GM19452 (cell line): ENCODE data around the gene CRYBG2.
"Not testable (repeated sequence)": the region's sequence is repeated elsewhere in the genome, so short reads cannot be mapped to it uniquely, and the experiment has no call there.

Experiments used
- ATAC-seq: cut with Tn5 transposase; IDR thresholded peaks from one replicate; pipeline ENCODE4 v1.9.1; 2021; ENCODE audit not compliant: unreplicated experiment

The CRYBG2 gene

DNA sequence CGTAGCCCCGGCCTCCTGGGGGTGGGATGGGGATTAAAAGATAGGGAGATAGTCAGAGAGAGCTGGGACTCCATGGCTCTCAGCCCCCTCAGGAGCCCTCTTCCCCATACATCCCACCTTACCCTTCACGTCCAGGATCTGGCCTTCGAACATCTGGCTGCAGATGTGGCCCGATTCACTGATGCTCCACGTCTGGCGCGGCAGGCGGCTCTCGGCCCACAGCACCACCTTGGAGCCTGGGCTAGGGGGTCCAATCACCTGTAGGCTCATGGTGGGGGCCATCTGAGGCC is 31.9 kb downstream of the CRYBG2 start:
- ATAC-seq = no peak

DNA sequence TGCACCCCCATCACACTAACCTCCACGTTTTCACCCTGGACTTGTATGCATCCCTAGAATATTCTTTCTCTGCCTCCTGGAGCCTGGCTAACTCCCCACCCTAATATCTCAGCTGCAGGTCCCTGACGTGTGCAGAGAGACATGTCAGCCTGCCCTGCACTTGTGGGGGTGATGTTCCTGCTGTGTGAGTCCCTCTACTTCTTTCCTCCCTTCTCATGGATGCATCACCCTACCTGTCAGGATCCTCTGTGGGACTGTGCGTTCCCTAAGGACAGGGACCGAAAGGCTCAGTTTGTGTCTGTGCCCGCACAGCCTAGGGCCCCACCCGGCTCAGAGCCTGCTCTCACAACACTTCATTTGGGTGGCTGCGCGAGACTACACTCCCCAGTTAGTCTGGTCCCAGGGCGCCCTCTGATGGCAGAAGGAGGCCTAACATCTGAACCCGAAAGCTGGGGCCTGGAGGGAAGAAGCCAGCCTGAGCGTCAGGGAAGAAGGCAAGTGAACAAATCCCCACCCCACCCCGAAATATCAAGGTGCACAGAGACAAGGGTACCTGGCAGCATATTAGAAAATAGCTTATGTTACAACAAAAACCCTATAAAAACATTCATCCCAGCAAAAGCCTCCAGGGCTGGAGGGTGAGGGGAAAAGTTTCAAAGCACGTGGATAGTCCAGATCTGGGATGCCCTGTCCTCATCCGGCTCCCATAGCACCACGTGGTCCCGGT is 32.5 kb downstream of the CRYBG2 start:
- ATAC-seq = peak; percentile 40

DNA sequence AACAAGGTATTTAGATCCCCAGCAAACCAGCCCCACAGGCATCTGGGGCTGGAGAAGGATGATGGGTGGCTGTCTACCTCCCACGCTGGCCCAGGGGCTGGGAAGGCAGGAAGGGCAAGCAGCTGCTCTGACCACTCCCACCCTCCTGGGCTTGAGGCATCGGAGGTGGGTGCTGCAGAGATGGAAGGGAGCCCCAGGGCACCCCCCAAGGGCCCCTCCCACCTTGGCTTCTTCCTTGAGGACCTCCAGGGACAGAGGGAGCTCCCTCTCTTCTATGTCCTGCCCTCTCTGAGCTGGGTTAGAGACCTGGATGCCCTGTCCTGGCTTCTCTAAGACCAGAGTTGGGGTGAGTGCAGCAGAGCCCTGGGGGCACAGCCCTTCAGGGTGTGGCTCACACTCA is 33.0 kb downstream of the CRYBG2 start:
- ATAC-seq = peak; percentile 6

DNA sequence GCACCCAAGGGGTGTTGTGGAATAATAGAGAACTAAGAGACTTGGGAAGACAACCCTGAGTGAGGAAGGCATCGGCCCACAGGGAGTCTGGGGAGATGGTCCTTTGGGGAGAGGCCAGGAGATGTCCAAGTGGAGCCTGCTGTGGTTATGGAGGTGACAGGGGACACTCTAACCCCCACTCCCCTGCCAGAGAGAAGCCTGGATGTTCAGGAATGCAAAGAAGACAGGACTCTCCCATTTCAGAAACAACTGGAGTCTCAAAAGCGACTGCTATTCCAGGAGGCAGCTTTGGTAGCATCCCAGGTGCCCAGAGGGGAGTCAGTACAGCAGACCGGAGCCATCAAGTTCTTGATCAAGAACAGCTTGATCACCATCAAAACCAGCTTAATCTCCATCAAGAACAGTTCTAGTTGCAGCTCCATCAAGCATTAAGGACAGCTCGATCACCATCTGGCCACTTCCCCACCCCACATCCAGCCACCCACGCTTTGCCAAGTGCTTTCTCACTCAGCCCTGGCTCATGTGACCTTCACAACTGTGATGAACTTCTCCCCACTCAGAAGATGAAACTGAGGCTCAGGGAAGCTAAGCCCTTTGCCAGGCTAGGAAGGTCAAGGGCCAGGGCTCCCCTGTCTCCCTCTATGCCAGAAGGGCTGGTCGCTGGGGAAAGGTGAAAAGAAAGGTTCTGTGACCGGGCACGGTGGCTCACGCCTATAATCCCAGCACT is 35.4 kb downstream of the CRYBG2 start:
- no peak for ATAC-seq

- ATAC-seq = no peak
Measured at GRCh38 chr1:26317612-26318337, 36.2 kb downstream of the CRYBG2 start, which contains the start of gene CD52. Gene CD52 (plus strand): TSS chr1:26317958. CDS start chr1:26318018, 60 bp downstream.

DNA sequence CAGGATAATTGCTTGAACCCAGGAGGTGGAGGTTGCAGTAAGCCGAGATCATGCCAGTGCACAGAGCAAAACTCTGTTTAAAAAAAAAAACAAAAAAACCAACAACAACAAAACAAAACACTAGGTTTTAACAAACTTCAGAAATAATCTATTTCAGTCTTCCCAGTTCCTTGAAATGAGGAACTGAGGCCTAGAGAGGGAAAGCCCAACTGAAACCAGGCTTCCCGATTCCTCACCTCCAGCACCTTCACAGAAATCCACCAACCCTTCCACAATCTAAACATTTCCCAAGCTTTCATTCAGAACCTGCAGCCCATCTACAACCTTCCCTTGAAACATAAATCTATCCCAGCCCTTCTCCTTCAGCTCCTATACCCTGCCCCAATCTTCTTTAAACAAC is 36.8 kb downstream of the CRYBG2 start:
- no peak for ATAC-seq

DNA sequence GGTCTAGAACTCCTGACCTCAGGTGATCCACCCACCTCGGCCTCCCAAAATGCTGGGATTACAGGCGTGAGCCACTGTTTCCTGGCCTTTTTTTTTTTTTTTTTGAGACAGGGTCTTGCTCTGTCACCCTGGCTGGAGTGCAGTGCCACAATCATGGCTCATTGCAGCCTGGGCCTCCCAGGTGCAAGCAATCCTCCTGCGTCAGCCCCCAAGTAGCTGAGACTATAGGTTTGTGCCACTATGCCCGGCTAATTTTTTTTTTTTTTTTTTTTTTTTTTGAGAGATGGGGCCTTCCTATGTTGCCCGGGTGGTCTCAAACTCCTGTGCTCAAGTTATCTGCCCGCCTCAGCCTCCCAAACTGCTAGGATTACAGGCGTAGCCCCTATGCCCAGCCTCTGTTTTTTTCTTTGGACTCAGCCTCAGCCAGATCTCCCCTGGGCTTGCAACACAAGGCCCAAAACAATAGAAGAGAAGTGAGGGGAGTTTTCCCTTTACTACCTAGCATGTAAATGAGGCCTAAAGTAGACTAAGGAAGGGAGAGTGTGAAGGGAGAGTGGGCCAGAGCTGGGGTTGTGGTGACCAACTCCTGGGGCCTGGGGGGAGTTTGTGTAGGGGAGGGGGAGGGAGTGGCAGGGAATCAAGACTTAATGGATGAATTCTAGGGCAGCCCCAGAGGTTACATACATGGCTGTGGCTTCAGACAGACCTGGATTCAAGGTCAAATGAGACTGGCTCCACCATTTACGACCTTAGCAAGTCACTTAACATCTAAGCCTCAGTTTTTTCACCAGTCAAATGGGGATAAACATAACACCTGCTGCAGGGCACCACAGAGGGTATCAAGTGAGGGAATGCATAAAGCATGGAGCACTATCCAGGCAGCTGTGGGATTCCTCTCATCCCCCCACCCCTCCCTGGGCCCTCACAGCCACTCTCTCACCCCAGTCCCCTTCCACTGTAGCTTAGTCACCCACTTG is 37.8 kb downstream of the CRYBG2 start:
- no peak for ATAC-seq

- ATAC-seq = no peak
Measured at GRCh38 chr1:26314501-26314900, 39.4 kb downstream of the CRYBG2 start.

DNA sequence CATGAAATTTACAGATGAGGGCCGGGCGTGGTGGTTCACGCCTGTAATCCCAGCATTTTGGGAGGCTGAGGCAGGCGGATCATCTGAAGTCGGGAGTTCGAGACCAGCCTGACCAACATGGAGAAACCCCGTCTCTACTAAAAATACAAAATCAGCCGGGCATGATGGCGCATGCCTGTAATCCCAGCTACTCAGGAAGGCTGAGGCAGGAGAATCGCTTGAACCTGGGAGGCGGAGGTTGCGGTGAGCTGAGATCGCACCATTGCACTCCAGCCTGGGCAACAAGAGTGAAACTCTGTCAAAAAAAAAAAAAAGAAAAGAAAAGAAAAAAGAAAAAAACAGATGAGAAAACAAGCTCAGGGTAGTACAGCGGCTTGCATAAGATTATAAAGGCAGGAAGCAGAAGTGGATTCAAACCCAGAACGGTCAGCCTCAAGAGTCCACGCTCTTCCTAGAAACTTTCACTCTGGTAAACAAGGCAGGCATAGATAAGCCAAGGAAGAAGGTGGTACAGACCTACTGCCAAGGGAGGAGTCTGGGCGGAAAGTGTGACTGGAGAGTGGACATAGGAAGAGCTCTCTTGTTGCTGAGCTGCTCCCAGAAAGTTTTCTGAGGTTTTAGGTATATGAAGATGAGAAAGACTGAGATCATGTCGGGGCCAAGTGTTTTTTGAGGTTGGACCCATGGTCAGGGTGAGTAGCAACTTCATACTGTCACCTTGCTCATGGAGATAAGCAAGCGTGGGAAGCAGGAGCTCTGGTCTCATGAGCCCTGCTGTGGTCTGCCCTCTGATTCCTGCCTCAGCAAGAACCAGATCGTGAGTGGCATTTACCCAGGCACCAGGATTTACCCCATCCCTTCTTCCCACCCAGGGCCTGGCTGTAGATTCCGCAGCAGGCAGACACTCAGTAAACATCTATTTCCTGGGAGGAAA is 45.7 kb downstream of the CRYBG2 start:
- ATAC-seq = not testable (repeated sequence)

DNA sequence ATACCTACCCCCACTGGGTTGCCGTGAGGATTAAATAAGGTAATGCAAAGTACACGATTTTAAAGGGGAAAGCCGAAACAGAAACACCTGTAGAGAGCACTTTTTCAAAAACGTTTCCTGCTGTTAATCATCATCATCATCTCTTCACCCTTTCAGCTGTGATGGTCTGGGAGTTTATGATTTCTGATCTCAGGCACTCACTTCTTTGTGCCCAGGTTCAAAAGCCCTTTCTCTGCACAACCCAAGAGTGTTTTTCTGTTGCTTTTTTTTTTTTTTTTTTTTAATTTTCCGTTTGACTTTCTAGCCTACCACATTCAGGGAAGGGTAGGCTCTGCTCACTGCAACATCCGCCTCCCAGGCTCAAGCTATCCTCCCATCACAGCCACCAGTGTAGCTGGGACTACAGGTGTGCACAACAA is 46.6 kb downstream of the CRYBG2 start:
- no peak for ATAC-seq

- ATAC-seq = peak; percentile 97
Measured at GRCh38 chr1:26306290-26307229, 47.4 kb downstream of the CRYBG2 start, which contains the start of gene UBXN11. Gene UBXN11 (minus strand): TSS chr1:26306636. CDS start chr1:26302883, 3,753 bp downstream.

DNA sequence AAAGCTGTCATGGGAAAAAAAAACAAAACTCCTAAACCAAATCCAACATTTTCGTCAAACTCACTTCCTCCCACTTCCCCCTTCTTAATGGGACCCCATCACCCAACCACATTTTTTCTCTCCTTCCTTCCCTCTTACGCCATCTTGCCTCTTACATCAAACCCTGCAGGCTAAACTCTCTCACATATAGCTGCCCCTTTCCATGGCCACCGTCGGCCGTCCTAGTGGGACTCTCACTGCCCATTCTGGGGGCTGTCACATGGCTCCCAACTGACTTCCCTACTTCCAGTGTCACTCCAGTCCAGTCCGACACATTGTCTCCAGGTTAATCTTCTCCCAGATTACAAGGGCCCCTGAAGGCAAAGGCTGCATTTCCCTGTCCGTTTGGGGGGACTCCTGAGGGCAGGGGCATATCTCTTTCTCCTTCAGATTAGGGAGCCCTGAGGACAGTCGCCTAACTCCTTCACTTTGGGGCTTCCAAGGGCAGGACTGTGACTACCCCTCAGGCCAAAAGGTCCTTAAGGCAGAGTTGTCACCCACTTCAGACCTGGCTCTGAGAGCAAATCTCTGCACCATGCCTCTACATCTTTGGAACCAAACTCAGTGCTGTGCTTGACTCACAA is 48.2 kb downstream of the CRYBG2 start:
- peak; percentile 15 for ATAC-seq

DNA sequence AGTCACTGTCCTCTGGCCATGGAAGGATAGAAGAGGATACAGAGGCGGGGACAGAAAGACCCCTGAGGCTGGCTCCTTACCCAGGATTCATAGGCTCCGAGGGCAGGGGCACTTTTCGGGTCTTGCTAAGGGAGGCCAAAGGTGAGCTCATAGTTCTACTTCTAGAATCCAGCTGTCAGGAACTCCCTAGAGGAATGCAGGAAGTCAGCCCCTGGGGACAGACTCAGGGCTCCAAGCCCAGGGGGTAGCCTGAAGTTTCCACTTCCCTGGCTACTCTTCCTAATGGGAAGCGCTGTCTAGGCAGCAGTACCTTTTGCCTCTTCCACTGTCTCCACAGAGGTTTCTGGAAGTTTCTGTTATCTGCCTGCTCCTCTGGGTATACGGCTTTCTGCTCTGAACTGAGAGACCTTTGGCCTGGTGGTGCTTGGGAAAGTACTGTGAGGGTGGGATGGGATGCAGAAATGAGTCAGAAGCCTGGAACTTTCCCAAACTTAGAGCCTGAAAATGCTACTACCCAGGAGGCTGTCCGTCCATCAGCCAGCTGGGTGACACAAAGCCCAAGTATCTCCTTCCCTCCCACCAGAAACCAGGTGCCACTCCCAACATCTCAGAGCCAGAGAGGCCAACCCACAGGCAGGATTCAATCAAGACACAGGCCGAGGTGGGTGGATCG is 51.1 kb downstream of the CRYBG2 start:
- ATAC-seq = no peak

GRCh38 chr1:26300578-26301275 is 53.2 kb downstream of the CRYBG2 start:
- ATAC-seq = no peak

GRCh38 chr1:26297791-26298124 is 56.2 kb downstream of the CRYBG2 start:
- no peak for ATAC-seq

GRCh38 chr1:26297057-26297790 is 56.7 kb downstream of the CRYBG2 start:
- ATAC-seq = no peak
